Measurements from ENCODE around the gene NPAS2. TPM values are rescaled to one million over a fixed set of nuclear protein-coding genes. Genes with fewer than 3 reads are reported as not detected.

Gene NPAS2
- total RNA-seq, 1 donor from 2014 or later: 5.5 TPM

GRCh38 chr2:100900156-100900795 is 80.3 kb downstream of the NPAS2 start:
- Histone ChIP-seq H4K20me1 (ENCODE audit: insufficient read depth, low read length) (no peaks in the 10 kb centered on the region), H3K4me1 (ENCODE audit: insufficient read depth, low read length) (peaks cover 27% of the 10 kb centered on the region), H3K36me3 (ENCODE audit: insufficient read depth, low read length) (no peaks in the 10 kb centered on the region), H2AFZ (ENCODE audit: low read depth, low read length) (no peak overlapping the region), H3K4me2 (ENCODE audit: low read length) (no peak overlapping the region), H3K9ac (ENCODE audit: low read length) (no peak overlapping the region), H3K9me3 (ENCODE audit: insufficient read depth, low read depth, low read length) (no peaks in the 10 kb centered on the region), H3K27me3 (ENCODE audit: insufficient read depth, low read length) (no peaks in the 10 kb centered on the region), H3K4me3 (ENCODE audit: insufficient read depth, low read depth, low read length) (no peak overlapping the region), H3K79me2 (ENCODE audit: insufficient read depth, low read length) (no peaks in the 10 kb centered on the region), H3K27ac (ENCODE audit: low read depth, low read length) (no peak overlapping the region)
- Mint-ChIP-seq H3K9me3 (ENCODE audit: unreplicated experiment) (peaks cover 5% of the 10 kb centered on the region), H3K36me3 (ENCODE audit: low read depth, unreplicated experiment) (peaks cover 6% of the 10 kb centered on the region), H3K27ac (ENCODE audit: unreplicated experiment) (no peak overlapping the region), H3K4me3 (ENCODE audit: unreplicated experiment) (no peak overlapping the region), H3K27me3 (ENCODE audit: low read depth, unreplicated experiment) (peaks cover 5% of the 10 kb centered on the region), H3K4me1 (ENCODE audit: low read depth, unreplicated experiment) (peaks cover 26% of the 10 kb centered on the region)
- FAIRE-seq (no peak), DNase-seq (ENCODE audit: low read depth) (no peak)
- TF ChIP-seq CTCF (IDR thresholded peaks at IDR 0.05; ENCODE audit: insufficient read depth, low read depth, low read length): peak; percentile 8
- TF ChIP-seq EZH2 (IDR thresholded peaks at IDR 0.05; ENCODE audit: insufficient read depth, low read length): no peak

GRCh38 chr2:100902817-100903405 is 83.0 kb downstream of the NPAS2 start:
- H3K36me3 ChIP-seq (ENCODE audit: insufficient read depth, low read length): no peaks in the 10 kb centered on the region
- FAIRE-seq (peak; percentile 70), DNase-seq (ENCODE audit: low read depth) (peak; percentile 97)
- no peaks in the 10 kb centered on the region for H3K27me3 ChIP-seq (ENCODE audit: insufficient read depth, low read length)
- peak overlapping the region; percentile 57 for H3K4me2 ChIP-seq (ENCODE audit: low read length)
- H3K79me2 ChIP-seq (ENCODE audit: insufficient read depth, low read length): no peaks in the 10 kb centered on the region
- no peak overlapping the region for H2AFZ ChIP-seq (ENCODE audit: low read depth, low read length)
- peaks cover 20% of the 10 kb centered on the region for H3K4me1 ChIP-seq (ENCODE audit: insufficient read depth, low read length)
- H3K27ac ChIP-seq (ENCODE audit: low read depth, low read length): peak overlapping the region; percentile 64
- Mint-ChIP-seq H3K27ac (ENCODE audit: unreplicated experiment) (peak overlapping the region; percentile 81), H3K4me3 (ENCODE audit: unreplicated experiment) (no peak overlapping the region), H3K4me1 (ENCODE audit: low read depth, unreplicated experiment) (peaks cover 27% of the 10 kb centered on the region), H3K27me3 (ENCODE audit: low read depth, unreplicated experiment) (peaks cover 2% of the 10 kb centered on the region), H3K36me3 (ENCODE audit: low read depth, unreplicated experiment) (peaks cover 3% of the 10 kb centered on the region), H3K9me3 (ENCODE audit: unreplicated experiment) (no peaks in the 10 kb centered on the region)
- H3K9me3 ChIP-seq (ENCODE audit: insufficient read depth, low read depth, low read length): no peaks in the 10 kb centered on the region
- peak overlapping the region; percentile 47 for H3K9ac ChIP-seq (ENCODE audit: low read length)
- H4K20me1 ChIP-seq (ENCODE audit: insufficient read depth, low read length): no peaks in the 10 kb centered on the region
- TF ChIP-seq EZH2 (IDR thresholded peaks at IDR 0.05; ENCODE audit: insufficient read depth, low read length): no peak
- no peak for TF ChIP-seq CTCF (IDR thresholded peaks at IDR 0.05; ENCODE audit: insufficient read depth, low read depth, low read length)
- no peak overlapping the region for H3K4me3 ChIP-seq (ENCODE audit: insufficient read depth, low read depth, low read length)

Measured in astrocyte (in vitro differentiated cells and primary cell).